Colon (tissue), 2 donors: Measurements from ENCODE around the gene ADGRB2.

Experiments used
- FAIRE-seq: peaks from 2 replicates; lab custom pipeline; 2012; peaks lifted over from hg19 to GRCh38; lab: Jason Lieb, UNC
- donor health status: control.
- donor health status: control.

ADGRB2 gene

DNA sequence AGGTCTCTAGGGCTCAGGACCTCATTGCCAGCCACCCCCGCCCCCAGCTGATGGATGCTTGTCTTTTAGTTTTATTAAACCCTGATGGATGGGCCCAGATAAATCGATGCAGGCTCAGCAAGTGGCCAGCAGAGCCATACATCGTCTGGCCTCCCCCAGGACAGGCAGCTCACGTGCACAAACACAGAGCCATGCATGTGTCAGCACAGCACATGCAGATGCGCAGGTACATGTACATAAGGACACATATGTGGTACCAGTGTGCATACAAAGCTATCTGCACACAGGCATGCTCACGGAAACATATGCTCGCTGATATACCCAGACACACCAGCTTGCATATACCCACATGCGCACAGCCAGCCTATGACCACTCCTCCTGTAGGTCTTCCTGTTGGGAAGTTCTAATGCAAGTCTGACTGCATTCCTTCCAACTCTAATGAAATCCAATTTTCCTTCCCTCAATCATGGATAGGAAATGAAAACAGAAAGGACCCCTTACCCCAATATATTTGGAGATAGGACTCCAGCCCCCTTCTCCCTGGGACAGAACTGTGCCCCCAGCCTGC lies 61.2 kb downstream of the ADGRB2 start:
- FAIRE-seq = no peak

DNA sequence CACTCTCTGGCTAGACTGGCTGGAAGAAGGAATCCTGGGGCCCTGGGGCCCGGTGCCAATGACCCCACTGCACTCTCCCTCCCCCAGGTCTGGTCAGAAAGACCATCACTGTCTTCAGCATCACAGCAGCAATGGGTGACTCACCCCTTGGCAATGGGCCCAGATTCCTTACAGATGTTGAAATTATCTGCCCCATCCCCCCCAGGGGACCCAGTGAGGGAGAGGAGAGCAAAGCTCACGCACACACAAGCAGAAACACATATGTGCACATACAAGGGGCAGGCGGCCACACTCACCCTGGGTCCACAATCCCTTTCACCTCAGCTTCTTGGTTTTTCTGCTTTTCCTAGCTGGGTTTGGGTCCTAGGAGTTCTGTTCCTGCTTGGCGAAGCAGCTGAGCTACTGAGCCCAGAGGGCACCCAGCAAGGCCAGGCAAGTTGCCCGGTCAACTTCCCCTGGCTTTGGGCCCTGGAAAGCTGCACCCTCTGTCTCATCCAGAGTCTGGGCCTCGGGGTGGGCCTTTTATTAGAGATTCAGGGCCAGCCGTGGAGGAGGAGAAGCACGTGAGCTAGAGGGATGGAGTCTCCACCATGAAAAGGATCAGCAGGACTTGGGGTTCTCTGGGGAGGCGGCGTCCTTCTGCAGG lies 62.9 kb downstream of the ADGRB2 start:
- no peak for FAIRE-seq

DNA sequence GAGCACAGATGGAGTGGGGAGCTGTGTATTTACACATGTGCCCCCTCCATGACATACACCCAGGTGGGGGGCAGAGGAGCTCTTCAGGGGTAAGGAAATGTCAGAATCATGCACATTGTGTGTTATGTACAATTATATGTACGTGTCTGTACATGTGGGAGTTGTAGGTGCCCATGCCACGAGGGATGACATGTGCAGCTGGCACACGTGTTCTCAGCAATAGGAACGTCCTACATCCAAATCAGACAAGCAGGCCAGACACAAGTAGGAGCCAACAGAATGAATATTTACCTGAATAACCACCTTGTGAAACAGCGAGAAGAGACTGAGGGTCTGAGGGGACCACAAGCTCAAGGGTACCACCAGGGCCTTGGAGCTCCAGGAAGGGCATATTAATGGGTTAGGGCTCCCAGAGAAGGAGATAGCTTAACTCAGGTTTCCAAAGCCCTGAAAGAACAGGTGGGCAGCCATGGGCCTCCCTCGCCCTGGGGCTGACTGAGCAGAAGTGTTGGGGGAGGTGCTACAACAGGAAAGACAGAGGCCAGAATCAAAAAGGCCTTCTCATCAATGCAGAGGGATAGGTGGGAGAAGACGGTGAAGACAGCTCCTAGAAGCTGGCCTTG lies 63.6 kb downstream of the ADGRB2 start:
- no peak for FAIRE-seq

DNA sequence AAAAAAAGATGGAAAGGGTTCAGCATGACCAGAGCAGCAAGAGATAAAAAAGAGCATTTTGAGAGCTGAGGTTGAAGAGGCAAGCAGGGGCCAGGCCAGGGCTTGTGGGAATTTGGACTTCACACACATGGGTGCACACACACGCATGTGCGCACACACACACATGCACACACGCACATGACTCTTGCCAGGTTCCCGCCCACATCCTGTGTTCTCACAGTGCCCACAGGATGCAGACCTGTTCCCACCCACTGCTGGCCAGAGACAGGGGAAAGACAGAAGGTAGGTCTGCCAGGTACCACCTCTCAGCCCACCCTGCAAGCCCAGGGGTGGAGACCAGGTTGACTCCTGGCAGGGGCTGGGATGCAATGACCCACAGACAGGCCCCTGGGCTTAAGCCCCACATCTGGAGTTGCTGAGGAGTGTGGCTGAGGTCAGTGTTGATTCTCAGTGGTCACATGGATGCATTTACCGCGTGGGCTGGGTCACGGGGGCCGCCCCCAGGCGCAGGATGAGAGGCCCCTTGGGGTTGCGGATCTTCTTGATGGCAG lies 64.7 kb downstream of the ADGRB2 start:
- FAIRE-seq = no peak

DNA sequence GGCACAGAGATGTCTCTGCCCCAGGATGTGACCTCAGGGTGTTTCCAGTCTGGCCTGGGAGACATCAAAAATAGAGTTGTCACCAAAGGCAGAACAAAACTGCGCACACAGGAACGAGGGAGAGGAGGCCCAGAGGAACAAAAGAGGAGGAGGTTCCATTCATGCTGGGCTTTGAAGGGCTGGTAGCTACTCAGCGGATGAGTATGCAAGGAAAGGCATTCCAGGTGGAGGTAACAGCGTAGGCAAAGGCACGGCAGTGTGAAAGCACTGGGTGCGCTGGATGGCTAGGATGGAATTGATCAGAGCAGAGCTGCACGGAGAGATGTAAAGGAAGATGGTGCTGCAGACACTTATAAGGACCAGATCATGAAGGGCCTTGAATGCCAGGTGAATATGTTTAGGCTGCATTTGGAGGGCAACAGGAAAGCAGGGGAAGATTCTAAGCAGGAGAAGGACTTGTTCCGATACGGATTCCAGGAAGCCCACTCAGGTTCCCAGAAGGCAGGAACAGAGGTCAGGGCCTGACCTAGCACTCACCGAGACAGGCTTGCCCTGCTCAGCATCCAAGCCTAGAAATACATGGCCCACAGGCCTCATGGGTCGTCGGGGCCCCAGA lies 66.7 kb downstream of the ADGRB2 start:
- FAIRE-seq = no peak

- FAIRE-seq = no peak
These were observed 67.9 kb downstream of the ADGRB2 start for GRCh38 chr1:31696242-31696641.

GRCh38 chr1:31695327-31695726 lies 68.8 kb downstream of the ADGRB2 start:
- FAIRE-seq = no peak

DNA sequence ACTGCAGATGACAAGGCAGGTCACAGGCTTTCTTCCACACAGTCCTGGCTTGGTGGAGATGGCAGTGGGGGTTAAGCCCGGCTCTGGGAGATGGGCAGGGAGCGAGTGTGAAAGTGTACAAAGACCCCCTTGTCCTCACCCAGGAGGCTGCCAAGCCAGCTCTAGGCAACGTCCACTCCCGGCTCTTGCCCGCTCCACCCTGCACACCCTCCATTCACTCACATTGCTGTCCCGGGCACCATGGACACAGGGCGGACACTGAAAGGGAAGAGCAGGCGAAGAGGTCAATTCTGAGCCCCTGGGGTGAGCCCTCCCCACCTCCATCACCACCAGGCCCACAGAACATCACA lies 69.2 kb downstream of the ADGRB2 start:
- FAIRE-seq = no peak

DNA sequence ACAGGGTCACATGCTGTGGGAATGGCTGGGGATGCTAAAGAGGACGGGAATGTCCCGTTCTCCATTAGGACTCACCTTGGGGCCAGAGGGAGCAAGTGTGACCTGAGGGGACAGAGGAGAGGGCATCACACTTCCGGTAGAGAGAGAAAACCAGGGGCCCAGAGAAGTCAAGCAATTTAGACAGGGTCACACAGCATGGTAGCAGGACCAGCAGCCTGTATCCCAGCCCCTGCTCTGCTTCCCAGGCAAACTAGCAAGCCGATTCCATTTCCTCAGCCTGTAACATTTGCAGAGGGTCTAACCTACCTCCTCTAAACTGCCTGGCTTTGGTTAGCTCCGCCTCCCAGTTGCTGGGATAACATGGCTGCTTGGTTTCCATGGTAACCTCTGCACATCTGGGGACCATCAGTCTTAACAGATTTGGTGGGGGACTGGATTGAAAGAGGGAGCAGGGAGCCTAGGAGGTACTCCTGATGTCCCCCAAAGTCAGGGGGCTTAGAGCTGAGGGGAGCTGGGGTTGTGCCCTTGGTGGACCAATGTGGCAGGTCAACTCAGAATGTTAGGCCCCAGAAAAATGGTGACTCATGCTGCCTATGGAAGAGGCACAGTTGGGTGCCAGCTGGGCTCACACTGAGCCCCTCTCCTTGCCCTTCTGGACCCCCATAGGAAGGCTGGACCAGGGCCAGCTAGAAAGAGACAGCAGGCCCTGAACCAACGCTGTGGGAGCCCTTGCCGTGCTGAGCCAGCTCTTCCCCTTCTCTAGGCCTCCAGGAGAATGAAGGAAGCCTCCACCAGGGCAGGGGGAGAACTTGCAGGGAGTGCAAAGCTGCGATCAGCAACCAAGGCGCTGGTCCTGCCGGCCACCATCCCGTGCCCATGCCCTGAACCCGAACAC lies 69.8 kb downstream of the ADGRB2 start:
- no peak for FAIRE-seq

DNA sequence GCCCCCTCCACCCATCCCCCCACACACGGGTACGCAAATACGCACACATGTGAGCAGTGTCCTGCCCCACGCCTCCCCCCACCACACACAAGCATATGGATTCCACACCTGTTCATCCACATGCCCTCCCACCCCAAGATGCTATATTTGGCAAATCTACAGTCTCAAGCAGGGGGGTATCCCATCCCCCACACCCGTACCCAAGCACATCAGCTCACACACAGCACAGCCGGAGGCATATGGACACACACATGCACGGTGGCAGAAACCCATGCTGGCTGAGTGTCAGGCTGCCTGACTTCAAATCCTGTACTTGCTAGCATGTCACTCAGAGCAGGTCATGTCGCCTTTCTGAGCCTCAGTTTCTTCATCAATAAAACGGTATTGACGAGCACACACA lies 70.9 kb downstream of the ADGRB2 start:
- FAIRE-seq = no peak

DNA sequence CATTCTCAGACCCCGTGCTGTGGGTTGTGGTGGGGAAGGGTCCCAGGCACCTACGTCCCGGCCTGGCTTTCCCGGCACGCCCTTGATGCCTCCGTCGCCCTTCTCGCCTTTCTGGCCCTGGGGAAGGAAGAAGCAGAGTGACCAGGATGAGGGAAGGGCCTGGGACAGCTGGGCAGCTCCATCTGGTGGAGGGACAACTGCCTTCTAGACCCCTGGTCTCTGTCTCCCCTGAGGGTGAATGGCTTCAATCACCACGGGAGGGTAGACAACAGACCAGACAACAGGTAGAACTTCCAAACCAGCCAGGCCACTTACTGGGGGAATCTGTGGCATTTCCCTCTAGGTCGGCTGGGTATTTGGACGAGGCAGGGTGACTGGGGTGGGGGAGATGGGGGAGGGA lies 72.2 kb downstream of the ADGRB2 start:
- no peak for FAIRE-seq

DNA sequence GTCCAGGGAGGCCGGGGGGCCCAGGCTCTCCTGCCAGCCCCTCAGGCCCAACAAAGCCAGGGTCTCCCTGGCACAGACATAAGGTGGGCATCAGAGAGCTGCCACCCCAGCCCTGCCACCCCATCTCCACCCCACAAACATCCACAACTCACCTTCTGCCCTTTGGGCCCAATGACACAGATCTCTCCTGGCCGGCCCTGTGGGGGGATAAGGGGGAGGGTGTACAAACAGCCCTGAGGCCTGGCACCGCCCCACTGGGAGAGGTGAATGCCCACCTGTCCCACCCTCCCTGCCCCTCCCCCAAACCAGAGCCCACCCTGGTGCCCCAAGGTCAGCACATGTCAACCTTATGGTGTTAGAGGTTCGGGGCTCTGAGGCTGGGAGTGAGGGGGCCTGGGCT lies 72.7 kb downstream of the ADGRB2 start:
- no peak for FAIRE-seq

GRCh38 chr1:31690921-31691320 lies 73.2 kb downstream of the ADGRB2 start:
- FAIRE-seq = no peak

DNA sequence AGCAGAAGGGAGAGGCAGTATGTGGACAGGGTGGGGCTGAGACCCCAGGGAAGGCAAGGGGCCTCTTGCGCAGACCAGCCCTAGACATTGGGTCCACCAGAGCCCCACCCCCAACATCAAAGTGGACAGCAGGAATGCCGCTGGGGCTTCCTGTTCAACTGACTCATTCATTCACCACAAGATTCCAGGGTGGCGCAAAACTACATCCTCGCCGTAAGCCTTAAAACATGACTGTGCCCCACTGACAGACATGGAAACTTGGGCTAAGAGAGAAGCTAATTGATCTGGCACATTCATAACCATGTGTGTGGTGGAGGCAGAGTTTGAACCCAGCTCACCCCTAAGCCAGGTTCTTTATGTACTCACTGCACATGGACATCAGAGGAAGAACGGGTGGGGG lies 74.3 kb downstream of the ADGRB2 start:
- FAIRE-seq = no peak

- FAIRE-seq = no peak
These were observed 74.8 kb downstream of the ADGRB2 start for GRCh38 chr1:31689379-31689778.

- no peak for FAIRE-seq
These were observed 75.8 kb downstream of the ADGRB2 start for GRCh38 chr1:31688233-31688918.

DNA sequence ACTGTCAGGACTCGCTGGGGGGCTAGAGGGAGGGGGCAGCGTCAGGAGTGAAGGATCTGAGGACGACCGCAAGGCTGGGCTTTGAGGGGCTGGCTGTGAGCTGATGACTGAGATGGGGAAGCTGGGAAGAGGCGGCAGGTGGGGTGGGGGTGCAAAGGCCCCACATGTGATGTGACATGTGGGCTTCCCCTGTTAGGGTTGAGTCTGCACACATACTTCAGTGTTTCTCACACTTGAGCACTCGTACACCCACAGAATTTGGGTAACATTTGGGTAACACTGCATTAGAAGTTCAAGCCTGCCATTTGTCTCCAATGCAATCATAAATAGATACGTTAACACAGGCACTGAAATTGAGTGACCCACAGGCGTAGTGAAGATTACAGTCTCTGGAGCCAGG lies 76.5 kb downstream of the ADGRB2 start:
- no peak for FAIRE-seq

DNA sequence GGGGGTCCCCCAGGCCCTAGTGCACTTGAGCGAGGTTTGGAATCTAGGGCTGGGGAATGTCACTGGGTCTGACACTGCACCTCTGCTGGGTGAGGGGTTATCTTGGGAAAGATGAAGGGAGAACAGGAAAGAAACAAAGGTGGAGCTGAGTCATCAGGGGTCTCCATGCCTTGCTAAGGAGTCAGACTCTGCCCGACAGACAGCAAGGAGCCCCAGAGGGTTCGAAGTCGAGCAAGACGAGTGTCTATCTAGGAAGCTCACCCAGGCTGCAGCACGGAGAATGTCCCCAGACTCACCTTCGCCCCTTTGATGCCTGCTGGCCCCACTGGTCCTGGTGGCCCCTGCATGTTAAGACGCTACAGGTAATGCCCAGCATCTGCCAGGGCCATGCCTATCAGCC lies 78.3 kb downstream of the ADGRB2 start:
- FAIRE-seq = no peak

DNA sequence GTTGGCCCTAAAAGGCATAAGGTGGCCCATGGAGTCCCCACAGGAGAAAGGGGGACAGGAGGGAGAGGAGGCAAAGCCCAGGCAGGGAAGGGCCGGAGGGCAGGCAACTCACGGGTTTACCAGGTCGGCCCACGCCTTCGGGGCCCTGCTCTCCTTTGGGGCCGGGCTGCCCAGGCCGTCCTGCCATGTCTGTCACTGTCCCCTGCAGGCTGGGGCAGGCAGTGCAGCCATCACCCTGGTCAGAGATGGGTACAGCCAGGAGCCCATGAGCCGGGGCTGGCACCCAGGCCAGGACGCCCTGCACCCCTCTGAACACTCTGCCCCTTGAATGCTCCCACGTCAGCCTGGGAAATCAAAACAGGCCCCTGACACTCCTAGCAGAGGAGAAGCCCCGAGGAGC lies 80.1 kb downstream of the ADGRB2 start:
- no peak for FAIRE-seq

DNA sequence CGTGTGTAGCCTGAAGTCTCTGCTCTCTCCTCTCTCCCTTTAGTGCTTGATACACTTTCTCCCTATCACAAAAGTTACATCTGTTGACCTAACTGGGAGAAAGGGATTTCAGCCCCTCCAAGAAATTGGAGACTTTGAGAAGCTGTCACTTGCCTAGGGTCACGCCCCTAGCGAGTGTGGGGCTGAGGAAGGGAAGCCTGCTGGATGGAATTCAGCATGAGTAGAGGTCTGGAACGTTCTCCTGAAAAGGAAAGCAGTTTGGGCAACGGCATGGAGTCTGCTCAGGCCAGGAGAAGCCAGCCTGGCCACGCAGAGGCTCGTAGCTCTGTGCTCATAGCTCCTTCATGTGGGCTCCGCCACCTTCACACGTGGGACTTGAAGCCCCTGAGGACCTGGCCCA lies 82.7 kb downstream of the ADGRB2 start:
- FAIRE-seq = no peak

GRCh38 chr1:31679676-31680230 lies 84.4 kb downstream of the ADGRB2 start:
- no peak for FAIRE-seq
